A549 (cell line): ENCODE measurements around the gene ITSN1. TPM values are rescaled to one million over a fixed set of nuclear protein-coding genes. Genes with fewer than 3 reads are reported as not detected.

Experiments used
- ATAC-seq, 2 experiments: fragments of 200-7000 bp in 1 of 2; fragments of >200 bp in 1 of 2; cut with Nextera tagmentation in 1 of 2; cut with Tn5 transposase in 1 of 2; 3 replicates each; pipeline versions ENCODE4 v1.8.0 to v1.9.1; 2018 to 2020; ENCODE audit warnings: mild to moderate bottlenecking in 1 of 2, moderate library complexity in 1 of 2
- CTCF ChIA-PET: fragments of 300-600 bp; sonication (Branson Sonifier 250); formaldehyde crosslinking; extraction: SDS; loops from one replicate; lab custom pipeline; 2021; ENCODE audit warnings: antibody characterized with exemption, inconsistent platforms; lab: Yijun Ruan, JAX
- POLR2A ChIA-PET: fragments of 350-600 bp; formaldehyde crosslinking; extraction: SDS; loops from one replicate; lab custom pipeline; 2021; ENCODE audit warnings: antibody characterized with exemption, inconsistent platforms; lab: Yijun Ruan, JAX
- DNase-seq, 2 experiments: peaks; one replicate each; pipeline versions ENCODE4 v3.0.0 to v3.0.0-alpha.2; 2011 to 2016; ENCODE audit warnings: low read depth in 1 of 2, low spot score in 1 of 2
- FAIRE-seq: peaks from 2 replicates; lab custom pipeline; 2011; peaks lifted over from hg19 to GRCh38; lab: Jason Lieb, UNC
- H3K27ac ChIP-seq, 2 experiments: fragments of >200 bp; sonication (Bioruptor Twin); formaldehyde crosslinking; 3 replicates each; pipeline ENCODE4 v1.5.1; 2016 to 2017
- H3K4me1 ChIP-seq: fragments of >200 bp; sonication (Bioruptor Twin); formaldehyde crosslinking; 3 replicates; pipeline ENCODE4 v1.6.1; 2016
- H3K4me2 ChIP-seq: fragments of >200 bp; sonication (Bioruptor Twin); formaldehyde crosslinking; 3 replicates; pipeline ENCODE4 v1.6.1; 2016
- H3K4me3 ChIP-seq: fragments of >200 bp; sonication (Bioruptor Twin); formaldehyde crosslinking; 3 replicates; pipeline ENCODE4 v1.5.1; 2016
- H3K9me3 ChIP-seq: fragments of >200 bp; sonication (Bioruptor Twin); formaldehyde crosslinking; 3 replicates; pipeline ENCODE4 v1.6.1; 2016
- BHLHE40 ChIP-seq: IDR thresholded peaks from 2 replicates; pipeline ENCODE4 v1.6.1; 2012; ENCODE audit warnings: low read depth, low read length, inconsistent platforms
- CBX2 ChIP-seq: fragments of 200-600 bp; sonication (generic); IDR thresholded peaks from 2 replicates; pipeline ENCODE4 v1.6.1; 2016; ENCODE audit warnings: low read depth, mild to moderate bottlenecking, borderline replicate concordance
- CHD2 ChIP-seq: fragments of 150-350 bp; IDR thresholded peaks from 2 replicates; pipeline ENCODE4 v1.6.1; 2014; ENCODE audit warnings: low read length; ENCODE audit not compliant: partially characterized antibody
- CHD4 ChIP-seq: fragments of 200-600 bp; sonication (generic); IDR thresholded peaks from 2 replicates; pipeline ENCODE4 v1.6.1; 2016; ENCODE audit warnings: antibody characterized with exemption, mild to moderate bottlenecking, borderline replicate concordance
- ELK1 ChIP-seq: fragments of 150-350 bp; IDR thresholded peaks from 2 replicates; pipeline ENCODE4 v1.6.1; 2014; ENCODE audit warnings: low read depth, mild to moderate bottlenecking, low read length
- EP300 ChIP-seq, 2 experiments: fragments of >200 bp; sonication (Bioruptor Twin); formaldehyde crosslinking; IDR thresholded peaks; 2 replicates in 1 of 2; 3 replicates in 1 of 2; pipeline ENCODE4 v1.6.1; 2016 to 2017
- ESRRA ChIP-seq: fragments of 150-350 bp; IDR thresholded peaks from 2 replicates; pipeline ENCODE4 v1.6.1; 2014; ENCODE audit warnings: mild to moderate bottlenecking, low read length, borderline replicate concordance
- FOSB ChIP-seq: fragments of 250-450 bp; sonication (Bioruptor Pico); IDR thresholded peaks from 2 replicates; pipeline ENCODE4 v1.5.0; 2020; ENCODE audit warnings: mild to moderate bottlenecking, moderate library complexity
- FOXS1 ChIP-seq: fragments of 250-450 bp; sonication (Bioruptor Pico); IDR thresholded peaks from 2 replicates; pipeline ENCODE4 v1.5.0; 2020; ENCODE audit warnings: mild to moderate bottlenecking, moderate library complexity
- GATA3 ChIP-seq: IDR thresholded peaks from 2 replicates; pipeline ENCODE4 v1.6.1; 2012; ENCODE audit warnings: borderline replicate concordance
- HMGXB4 ChIP-seq: fragments of 250-450 bp; sonication (Bioruptor Pico); IDR thresholded peaks from 2 replicates; pipeline ENCODE4 v1.5.0; 2021; ENCODE audit warnings: mild to moderate bottlenecking, moderate library complexity, borderline replicate concordance
- HOXA7 ChIP-seq: fragments of 250-450 bp; sonication (Bioruptor Pico); IDR thresholded peaks from 2 replicates; pipeline ENCODE4 v1.5.0; 2020; ENCODE audit warnings: mild to moderate bottlenecking, moderate library complexity
- HOXB13 ChIP-seq: fragments of 250-450 bp; sonication (Bioruptor Pico); IDR thresholded peaks from 2 replicates; pipeline ENCODE4 v1.5.0; 2020; ENCODE audit warnings: low read depth, mild to moderate bottlenecking, moderate library complexity
- JUNB ChIP-seq: fragments of >200 bp; sonication (Bioruptor Twin); formaldehyde crosslinking; IDR thresholded peaks from 2 replicates; pipeline ENCODE4 v1.6.1; 2016
- NFE2L2 ChIP-seq: fragments of 150-350 bp; conservative IDR thresholded peaks from 2 replicates; pipeline ENCODE4 v1.6.1; 2014; ENCODE audit warnings: low read length
- POLR2A ChIP-seq: IDR thresholded peaks from 2 replicates; pipeline ENCODE4 v1.6.1; 2012; ENCODE audit warnings: mild to moderate bottlenecking, low read length
- RAD21 ChIP-seq, 2 experiments: fragments of >200 bp in 1 of 2; sonication (Bioruptor Twin) in 1 of 2; formaldehyde crosslinking in 1 of 2; IDR thresholded peaks in 1 of 2; conservative IDR thresholded peaks in 1 of 2; 2 replicates in 1 of 2; 3 replicates in 1 of 2; pipeline ENCODE4 v1.6.1; 2012 to 2018; ENCODE audit warnings: inconsistent platforms in 1 of 2
- RARB ChIP-seq: fragments of 250-450 bp; sonication (Bioruptor Pico); IDR thresholded peaks from 2 replicates; pipeline ENCODE4 v1.8.0; 2021; ENCODE audit warnings: mild to moderate bottlenecking, moderate library complexity
- REST ChIP-seq: fragments of 200-600 bp; sonication (generic); IDR thresholded peaks from 2 replicates; pipeline ENCODE4 v1.6.1; 2016; ENCODE audit warnings: antibody characterized with exemption, mild to moderate bottlenecking, moderate library complexity
- SREBF2 ChIP-seq: fragments of 450-650 bp; IDR thresholded peaks from 2 replicates; pipeline ENCODE4 v1.6.1; 2014; ENCODE audit warnings: mild to moderate bottlenecking, moderate library complexity
- ZC3H11A ChIP-seq: fragments of 450-650 bp; IDR thresholded peaks from 2 replicates; pipeline ENCODE4 v1.6.1; 2014; ENCODE audit warnings: antibody characterized with exemption, mild to moderate bottlenecking
- ZSCAN20 ChIP-seq: fragments of 250-450 bp; sonication (Bioruptor Pico); IDR thresholded peaks from 2 replicates; pipeline ENCODE4 v1.8.0; 2022; ENCODE audit warnings: mild to moderate bottlenecking, moderate library complexity
- WGBS: methylation state at CpG from one replicate; pipeline ENCODE4 v1.1.6; 2017; ENCODE audit errors: missing lambda C conversion rate; 5-methylcytosine and 5-hydroxymethylcytosine counted together
- polyA plus RNA-seq, 4 experiments: library from polyadenylated mRNA; depleted of rRNA in 3 of 4; stranded (reverse); fragments of >200 nt; fragmentation: RNase III in 1 of 4; extraction: RNeasy Plus Mini Kit Qiagen cat#74134 plus additional on column Dnase treatment in 1 of 4; gene quantifications; 2 replicates in 3 of 4; 3 replicates in 1 of 4; pipeline ENCODE4 v1.2.3, GENCODE V29; 2011 to 2017

ITSN1 gene
- polyA plus RNA-seq, 2 of the 4 experiments (the other 2 are of a cell fraction): 15.2 to 23.7 TPM

GRCh38 chr21:33880626-33881025 is 238.3 kb downstream of the ITSN1 start:
- DNase-seq: no peak
- ChIA-PET CTCF (interaction anchor here (0.8 to 1.1 kb wide), 2 partner anchors 14 to 23 kb away, joined by 3 read pairs; no protein-coding TSS in a partner anchor), POLR2A (interaction anchor here (0.6 kb wide), 1 partner anchor 19 kb away, joined by 3 read pairs; no protein-coding TSS in a partner anchor)
- FAIRE-seq: no peak
- Histone ChIP-seq H3K4me1 (no peaks in the 10 kb centered on the region), H3K27ac (no peak overlapping the region), H3K4me2 (no peak overlapping the region), H3K9me3 (no peaks in the 10 kb centered on the region), H3K4me3 (no peak overlapping the region)
- TF ChIP-seq NFE2L2 (no peak), ESRRA (no peak), SREBF2 (no peak), CHD2 (no peak), HOXB13 (no peak), FOXS1 (CRISPR knock-in tag) (no peak), ZSCAN20 (no peak), FOSB (no peak), JUNB (no peak), HOXA7 (CRISPR knock-in tag) (no peak), RARB (CRISPR knock-in tag) (no peak), ELK1 (no peak), EP300 (IDR thresholded peaks at IDR 0.05) (no peak), RAD21 (conservative IDR thresholded peaks at IDR 0.05 in 1 of 2, IDR thresholded peaks at IDR 0.05 in 1 of 2) (no peak), GATA3 (no peak), CHD4 (no peak)
- no peak for ATAC-seq
- 64% methylated on average over 11 of the region's 13 CpGs for WGBS

GRCh38 chr21:33881689-33882440 is 239.6 kb downstream of the ITSN1 start:
- no peak for FAIRE-seq
- no peak for ATAC-seq
- POLR2A ChIA-PET: no interaction called here
- 76% methylated on average over 9 of the region's 9 CpGs for WGBS
- no peaks in the 10 kb centered on the region for H3K4me1 ChIP-seq
- DNase-seq: no peak
- no peaks in the 10 kb centered on the region for H3K9me3 ChIP-seq
- no peak overlapping the region for H3K4me3 ChIP-seq
- H3K4me2 ChIP-seq: no peak overlapping the region
- no peak for TF ChIP-seq ZC3H11A
- no peak for TF ChIP-seq BHLHE40
- no peak for TF ChIP-seq ELK1
- no peak for TF ChIP-seq POLR2A
- no peak for TF ChIP-seq CBX2
- no peak for TF ChIP-seq REST
- no peak for TF ChIP-seq JUNB
- no peak for TF ChIP-seq HMGXB4
- TF ChIP-seq ZSCAN20: no peak
- CTCF ChIA-PET: interaction anchor here (0.6 to 0.8 kb wide), 2 partner anchors 13 to 267 kb away, joined by 3 to 4 read pairs; no protein-coding TSS in a partner anchor
- H3K27ac ChIP-seq: no peak overlapping the region
